Activated CD8-positive, alpha-beta T cell treated with anti-CD3 and anti-CD28 coated beads for 36 hours (primary cell): Measurements from ENCODE around the gene CLSTN2. TPM values are rescaled to one million over a fixed set of nuclear protein-coding genes. Genes with fewer than 3 reads are reported as not detected.

Source experiments
- ATAC-seq: fragments of 200-7000 bp; cut with Tn5 transposase; one replicate; pipeline ENCODE4 v1.10.0; 2021; ENCODE audit warnings: mild to moderate bottlenecking, moderate library complexity
- CTCF ChIA-PET: fragments of 350-600 bp; sonication (Branson Sonifier 250); formaldehyde crosslinking; loops from one replicate; lab custom pipeline; 2021; ENCODE audit warnings: antibody characterized with exemption; lab: Charles Lee
- POLR2A ChIA-PET: fragments of 350-600 bp; sonication (Branson Sonifier 250); formaldehyde crosslinking; loops from one replicate; lab custom pipeline; 2021; ENCODE audit warnings: antibody characterized with exemption; lab: Charles Lee
- DNase-seq: peaks from one replicate; pipeline ENCODE4 v3.0.0-alpha.2; 2020
- H3K27ac Mint-ChIP-seq: one replicate; pipeline ENCODE4 v1.8.0; 2021; ENCODE audit warnings: mild to moderate bottlenecking, mixed read lengths
- H3K27me3 Mint-ChIP-seq: one replicate; pipeline ENCODE4 v1.8.0; 2021; ENCODE audit warnings: mixed read lengths
- H3K36me3 Mint-ChIP-seq: one replicate; pipeline ENCODE4 v1.8.0; 2021; ENCODE audit warnings: low read depth, mixed read lengths
- H3K4me1 Mint-ChIP-seq: one replicate; pipeline ENCODE4 v1.8.0; 2021; ENCODE audit warnings: low read depth, mixed read lengths
- H3K4me3 Mint-ChIP-seq: one replicate; pipeline ENCODE4 v1.8.0; 2021; ENCODE audit warnings: mild to moderate bottlenecking, moderate library complexity, mixed read lengths
- H3K9me3 Mint-ChIP-seq: one replicate; pipeline ENCODE4 v1.8.0; 2021; ENCODE audit warnings: mixed read lengths
- intact Hi-C: fragments of 100-400 bp; cut with micrococcal nuclease; formaldehyde crosslinking; loops from one replicate; pipeline ENCODE4 v1.10.0; 2022
- total RNA-seq, 2 experiments: library from RNA; stranded (reverse); gene quantifications; one replicate each; pipeline ENCODE4 v1.2.3, GENCODE V29; 2021
- TF ChIP-seq, protein P1 (sequence below): fragments of 200-600 bp; IDR thresholded peaks from one replicate; pipeline ENCODE4 v1.8.0; 2022; ENCODE audit warnings: antibody characterized with exemption, mild to moderate bottlenecking

Gene CLSTN2
- total RNA-seq, 2 experiments from 2014 or later, result not detected

DNA sequence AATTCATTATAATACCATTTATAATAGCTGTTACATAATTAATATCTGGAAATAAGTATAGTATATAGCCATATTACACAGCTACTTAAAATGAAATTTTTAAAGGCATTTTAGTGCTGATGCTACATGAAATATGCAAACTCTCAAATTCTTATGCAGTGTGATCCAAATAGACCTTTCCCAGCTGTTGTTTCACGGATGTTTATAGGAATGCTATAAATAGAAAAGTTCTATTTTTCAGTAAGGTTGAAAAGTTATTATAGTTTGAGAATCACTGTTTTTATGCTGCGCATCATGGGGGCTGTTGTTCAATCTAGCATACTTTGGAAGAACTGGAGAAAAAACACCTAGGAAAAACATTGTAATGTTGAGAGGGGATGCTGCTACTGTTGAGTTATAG, 595.1 kb downstream of the CLSTN2 start:
- no peak overlapping the region for H3K4me3 Mint-ChIP-seq
- intact Hi-C loops, result no loop called here
- CTCF ChIA-PET, result no interaction called here

DNA sequence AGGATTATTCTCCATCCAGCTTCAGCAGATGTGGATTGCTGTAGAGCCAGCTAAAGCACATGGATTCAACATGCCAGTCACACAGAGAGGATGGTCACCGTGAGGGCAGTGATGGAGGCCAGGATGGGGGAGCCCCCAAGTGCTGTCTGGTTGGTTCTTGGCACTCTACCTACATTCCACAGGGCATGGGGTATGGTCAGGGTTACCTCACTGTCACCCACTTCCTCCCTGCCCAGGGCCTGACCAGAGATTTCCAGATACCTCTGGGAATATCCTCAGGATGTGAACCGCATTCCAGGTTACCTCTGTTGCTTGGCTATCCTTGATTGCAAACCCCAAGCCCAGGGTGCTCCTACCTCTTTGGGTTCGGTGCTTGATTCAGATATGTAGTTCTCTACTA, 595.6 kb downstream of the CLSTN2 start:
- Mint-ChIP-seq H3K36me3 (no peaks in the 10 kb centered on the region), H3K9me3 (no peaks in the 10 kb centered on the region), H3K27ac (no peak overlapping the region), H3K4me1 (no peaks in the 10 kb centered on the region), H3K4me3 (no peak overlapping the region), H3K27me3 (peaks cover 3% of the 10 kb centered on the region)
- TF ChIP-seq, protein P1, sequence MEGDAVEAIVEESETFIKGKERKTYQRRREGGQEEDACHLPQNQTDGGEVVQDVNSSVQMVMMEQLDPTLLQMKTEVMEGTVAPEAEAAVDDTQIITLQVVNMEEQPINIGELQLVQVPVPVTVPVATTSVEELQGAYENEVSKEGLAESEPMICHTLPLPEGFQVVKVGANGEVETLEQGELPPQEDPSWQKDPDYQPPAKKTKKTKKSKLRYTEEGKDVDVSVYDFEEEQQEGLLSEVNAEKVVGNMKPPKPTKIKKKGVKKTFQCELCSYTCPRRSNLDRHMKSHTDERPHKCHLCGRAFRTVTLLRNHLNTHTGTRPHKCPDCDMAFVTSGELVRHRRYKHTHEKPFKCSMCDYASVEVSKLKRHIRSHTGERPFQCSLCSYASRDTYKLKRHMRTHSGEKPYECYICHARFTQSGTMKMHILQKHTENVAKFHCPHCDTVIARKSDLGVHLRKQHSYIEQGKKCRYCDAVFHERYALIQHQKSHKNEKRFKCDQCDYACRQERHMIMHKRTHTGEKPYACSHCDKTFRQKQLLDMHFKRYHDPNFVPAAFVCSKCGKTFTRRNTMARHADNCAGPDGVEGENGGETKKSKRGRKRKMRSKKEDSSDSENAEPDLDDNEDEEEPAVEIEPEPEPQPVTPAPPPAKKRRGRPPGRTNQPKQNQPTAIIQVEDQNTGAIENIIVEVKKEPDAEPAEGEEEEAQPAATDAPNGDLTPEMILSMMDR, result no peak
- intact Hi-C loops, result no loop called here
- no peak for ATAC-seq
- DNase-seq, result no peak
- CTCF ChIA-PET, result no interaction called here
- POLR2A ChIA-PET, result no interaction called here

More for the DNA sequence above, 595.1 kb downstream of the CLSTN2 start:
- no peaks in the 10 kb centered on the region for H3K4me1 Mint-ChIP-seq
- TF ChIP-seq, protein P1, result no peak
- H3K27ac Mint-ChIP-seq, result no peak overlapping the region
- no peaks in the 10 kb centered on the region for H3K36me3 Mint-ChIP-seq
- POLR2A ChIA-PET, result no interaction called here
- DNase-seq (no peak), ATAC-seq (no peak)
- no peaks in the 10 kb centered on the region for H3K9me3 Mint-ChIP-seq
- peaks cover 7% of the 10 kb centered on the region for H3K27me3 Mint-ChIP-seq

DNA sequence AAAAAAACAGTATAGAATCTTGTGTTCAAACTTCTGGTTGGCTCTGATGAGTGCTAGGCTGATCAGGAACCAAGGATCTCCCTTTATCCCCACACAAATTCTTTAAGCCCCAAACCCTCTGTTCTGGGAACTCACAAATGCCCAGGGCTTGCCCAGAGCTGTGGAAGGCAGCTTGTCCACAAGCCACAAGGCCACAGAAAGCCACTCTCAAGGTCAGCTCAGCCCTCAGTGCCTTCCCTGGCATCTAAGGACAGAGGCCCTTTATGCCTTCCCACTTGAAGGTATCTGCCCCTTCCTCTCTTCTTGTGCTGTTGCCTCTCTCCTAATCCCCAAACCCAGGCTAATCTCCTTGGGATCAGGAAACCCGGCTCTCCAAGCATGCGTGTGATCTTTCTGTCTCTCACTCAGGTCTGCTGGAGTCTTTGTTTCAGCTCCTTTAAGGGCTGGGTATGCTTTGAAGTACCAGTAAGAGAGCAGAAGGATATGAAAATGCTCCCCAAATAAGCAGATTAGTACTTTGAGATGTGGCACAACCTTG, 597.9 kb downstream of the CLSTN2 start:
- no peak for DNase-seq
- peaks cover 2% of the 10 kb centered on the region for H3K27me3 Mint-ChIP-seq
- ATAC-seq, result no peak
- TF ChIP-seq, protein P1, result no peak
- ChIA-PET CTCF (no interaction called here), POLR2A (no interaction called here)
- H3K27ac Mint-ChIP-seq, result no peak overlapping the region
- H3K9me3 Mint-ChIP-seq, result no peaks in the 10 kb centered on the region
- H3K36me3 Mint-ChIP-seq, result no peaks in the 10 kb centered on the region
- no peak overlapping the region for H3K4me3 Mint-ChIP-seq
- intact Hi-C loops, result no loop called here
- H3K4me1 Mint-ChIP-seq, result no peaks in the 10 kb centered on the region

DNA sequence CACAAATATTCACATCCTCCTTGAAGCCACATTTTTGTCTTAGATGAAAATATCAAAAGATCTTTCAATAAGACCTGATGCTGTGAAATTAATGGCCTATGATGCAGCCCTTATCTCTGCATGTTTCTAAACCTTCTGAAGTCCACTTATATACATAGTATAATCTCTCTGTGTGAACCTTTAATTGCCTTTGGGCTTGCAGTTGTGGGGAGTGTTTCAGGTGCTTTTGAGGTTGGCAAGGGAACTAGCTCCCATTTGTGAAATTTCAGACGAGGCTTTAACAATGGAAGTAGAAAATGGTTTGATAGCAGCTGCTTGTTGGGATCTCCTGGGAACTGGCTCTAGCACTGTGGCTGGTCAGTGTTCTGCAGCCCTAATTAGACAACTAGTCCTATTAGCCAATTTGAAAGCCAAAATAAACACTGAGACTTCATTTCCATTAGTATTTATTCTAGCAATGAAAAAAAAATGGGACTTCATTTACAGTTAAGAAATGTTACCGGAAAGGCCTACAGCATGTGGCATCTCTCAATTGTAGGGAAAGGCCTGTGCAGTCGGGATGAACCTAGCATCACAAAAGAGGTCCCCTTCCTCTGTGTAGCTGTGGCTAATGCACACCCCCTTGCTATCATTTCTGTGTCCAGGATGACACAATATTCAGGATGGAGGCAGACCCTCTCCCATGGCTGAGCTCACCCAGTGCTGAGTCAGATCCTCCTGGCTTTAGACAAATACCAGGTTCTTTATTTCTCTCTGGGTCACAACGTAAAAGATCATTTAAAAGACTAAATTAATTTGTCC, 602.1 kb downstream of the CLSTN2 start:
- intact Hi-C loops, result no loop called here
- DNase-seq, result no peak
- no peak for ATAC-seq
- H3K36me3 Mint-ChIP-seq, result no peaks in the 10 kb centered on the region
- H3K9me3 Mint-ChIP-seq, result no peaks in the 10 kb centered on the region
- TF ChIP-seq, protein P1, result no peak
- H3K27ac Mint-ChIP-seq, result no peak overlapping the region
- H3K4me1 Mint-ChIP-seq, result no peaks in the 10 kb centered on the region
- ChIA-PET CTCF (no interaction called here), POLR2A (no interaction called here)
- H3K4me3 Mint-ChIP-seq, result no peak overlapping the region
- peaks cover 2% of the 10 kb centered on the region for H3K27me3 Mint-ChIP-seq

DNA sequence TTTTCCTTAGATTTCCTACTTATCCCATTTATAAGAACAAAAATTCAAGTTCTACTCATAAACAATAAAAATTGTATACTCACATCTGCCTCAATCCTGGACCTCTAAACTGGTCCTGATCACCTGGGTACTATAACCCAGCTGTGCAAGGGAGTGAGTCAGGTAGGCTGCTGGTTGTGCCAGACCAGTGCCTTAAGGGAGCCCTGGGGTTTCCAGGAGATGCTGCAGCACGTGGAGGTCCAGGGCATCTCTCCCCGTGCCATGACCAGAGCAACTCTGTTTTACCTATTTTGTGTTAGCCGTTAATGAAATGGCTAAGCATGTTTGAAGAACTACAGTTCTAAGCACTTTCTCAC, 602.7 kb downstream of the CLSTN2 start:
- ChIA-PET CTCF (no interaction called here), POLR2A (no interaction called here)
- no peak for DNase-seq
- no peaks in the 10 kb centered on the region for H3K36me3 Mint-ChIP-seq
- H3K9me3 Mint-ChIP-seq, result no peaks in the 10 kb centered on the region
- no peak overlapping the region for H3K27ac Mint-ChIP-seq
- no peak overlapping the region for H3K4me3 Mint-ChIP-seq
- TF ChIP-seq, protein P1, result no peak
- no peaks in the 10 kb centered on the region for H3K4me1 Mint-ChIP-seq
- intact Hi-C loops, result no loop called here
- ATAC-seq, result no peak
- H3K27me3 Mint-ChIP-seq, result no peaks in the 10 kb centered on the region
